ENCODE results near the gene CEACAM5. TPM values are rescaled to one million over a fixed set of nuclear protein-coding genes. Genes with fewer than 3 reads are reported as not detected.

CEACAM5 gene
- total and polyA plus RNA-seq, 4 donors, result 0.02 TPM; not detected in 3

GRCh38 chr19:41698746-41699230 lies 9.6 kb upstream of the CEACAM5 start:
- no peaks in the 10 kb centered on the region for H3K36me3 ChIP-seq (ENCODE audit: control insufficient read depth in 4 of 4, insufficient read depth in 3 of 4, low read depth in 1 of 4, low read length in 3 of 4)
- no peak overlapping the region for H3K4me3 ChIP-seq (ENCODE audit: low read depth in 1 of 3, low read length in 3 of 3)
- peaks cover 0 to 5% (median under 1%) of the 10 kb centered on the region in 4 donors for H3K27me3 ChIP-seq (ENCODE audit: control insufficient read depth in 4 of 4, insufficient read depth in 4 of 4, low read length in 3 of 4)
- no peak overlapping the region for H3K9ac ChIP-seq (ENCODE audit: low read depth in 1 of 2, low read length in 2 of 2)
- no peaks in the 10 kb centered on the region for H3K9me3 ChIP-seq (ENCODE audit: control insufficient read depth in 4 of 4, low read length in 3 of 4)
- TF ChIP-seq RAD21 (IDR thresholded peaks at IDR 0.05) (no peak), NR2F2 (IDR thresholded peaks at IDR 0.05) (no peak), FOXA1 (IDR thresholded peaks at IDR 0.05) (no peak), EGR1 (IDR thresholded peaks at IDR 0.05; ENCODE audit: low read depth in 2 of 2) (no peak), YY1 (IDR thresholded peaks at IDR 0.05) (no peak), SP1 (IDR thresholded peaks at IDR 0.05) (no peak), HNF4A (conservative IDR thresholded peaks at IDR 0.05) (no peak), HNF4G (IDR thresholded peaks at IDR 0.05) (no peak), TAF1 (conservative IDR thresholded peaks at IDR 0.05) (no peak), FOXA2 (IDR thresholded peaks at IDR 0.05) (no peak), RXRA (IDR thresholded peaks at IDR 0.05) (no peak), JUND (IDR thresholded peaks at IDR 0.05) (no peak), MAX (IDR thresholded peaks at IDR 0.05) (no peak), GABPA (IDR thresholded peaks at IDR 0.05 in 1 of 2, conservative IDR thresholded peaks at IDR 0.05 in 1 of 2) (no peak)
- TF ChIP-seq, protein P1, sequence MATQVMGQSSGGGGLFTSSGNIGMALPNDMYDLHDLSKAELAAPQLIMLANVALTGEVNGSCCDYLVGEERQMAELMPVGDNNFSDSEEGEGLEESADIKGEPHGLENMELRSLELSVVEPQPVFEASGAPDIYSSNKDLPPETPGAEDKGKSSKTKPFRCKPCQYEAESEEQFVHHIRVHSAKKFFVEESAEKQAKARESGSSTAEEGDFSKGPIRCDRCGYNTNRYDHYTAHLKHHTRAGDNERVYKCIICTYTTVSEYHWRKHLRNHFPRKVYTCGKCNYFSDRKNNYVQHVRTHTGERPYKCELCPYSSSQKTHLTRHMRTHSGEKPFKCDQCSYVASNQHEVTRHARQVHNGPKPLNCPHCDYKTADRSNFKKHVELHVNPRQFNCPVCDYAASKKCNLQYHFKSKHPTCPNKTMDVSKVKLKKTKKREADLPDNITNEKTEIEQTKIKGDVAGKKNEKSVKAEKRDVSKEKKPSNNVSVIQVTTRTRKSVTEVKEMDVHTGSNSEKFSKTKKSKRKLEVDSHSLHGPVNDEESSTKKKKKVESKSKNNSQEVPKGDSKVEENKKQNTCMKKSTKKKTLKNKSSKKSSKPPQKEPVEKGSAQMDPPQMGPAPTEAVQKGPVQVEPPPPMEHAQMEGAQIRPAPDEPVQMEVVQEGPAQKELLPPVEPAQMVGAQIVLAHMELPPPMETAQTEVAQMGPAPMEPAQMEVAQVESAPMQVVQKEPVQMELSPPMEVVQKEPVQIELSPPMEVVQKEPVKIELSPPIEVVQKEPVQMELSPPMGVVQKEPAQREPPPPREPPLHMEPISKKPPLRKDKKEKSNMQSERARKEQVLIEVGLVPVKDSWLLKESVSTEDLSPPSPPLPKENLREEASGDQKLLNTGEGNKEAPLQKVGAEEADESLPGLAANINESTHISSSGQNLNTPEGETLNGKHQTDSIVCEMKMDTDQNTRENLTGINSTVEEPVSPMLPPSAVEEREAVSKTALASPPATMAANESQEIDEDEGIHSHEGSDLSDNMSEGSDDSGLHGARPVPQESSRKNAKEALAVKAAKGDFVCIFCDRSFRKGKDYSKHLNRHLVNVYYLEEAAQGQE (IDR thresholded peaks at IDR 0.05), result no peak
- TF ChIP-seq, protein P2, sequence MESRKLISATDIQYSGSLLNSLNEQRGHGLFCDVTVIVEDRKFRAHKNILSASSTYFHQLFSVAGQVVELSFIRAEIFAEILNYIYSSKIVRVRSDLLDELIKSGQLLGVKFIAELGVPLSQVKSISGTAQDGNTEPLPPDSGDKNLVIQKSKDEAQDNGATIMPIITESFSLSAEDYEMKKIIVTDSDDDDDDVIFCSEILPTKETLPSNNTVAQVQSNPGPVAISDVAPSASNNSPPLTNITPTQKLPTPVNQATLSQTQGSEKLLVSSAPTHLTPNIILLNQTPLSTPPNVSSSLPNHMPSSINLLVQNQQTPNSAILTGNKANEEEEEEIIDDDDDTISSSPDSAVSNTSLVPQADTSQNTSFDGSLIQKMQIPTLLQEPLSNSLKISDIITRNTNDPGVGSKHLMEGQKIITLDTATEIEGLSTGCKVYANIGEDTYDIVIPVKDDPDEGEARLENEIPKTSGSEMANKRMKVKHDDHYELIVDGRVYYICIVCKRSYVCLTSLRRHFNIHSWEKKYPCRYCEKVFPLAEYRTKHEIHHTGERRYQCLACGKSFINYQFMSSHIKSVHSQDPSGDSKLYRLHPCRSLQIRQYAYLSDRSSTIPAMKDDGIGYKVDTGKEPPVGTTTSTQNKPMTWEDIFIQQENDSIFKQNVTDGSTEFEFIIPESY (IDR thresholded peaks at IDR 0.05), result no peak
- TF ChIP-seq, protein P3, sequence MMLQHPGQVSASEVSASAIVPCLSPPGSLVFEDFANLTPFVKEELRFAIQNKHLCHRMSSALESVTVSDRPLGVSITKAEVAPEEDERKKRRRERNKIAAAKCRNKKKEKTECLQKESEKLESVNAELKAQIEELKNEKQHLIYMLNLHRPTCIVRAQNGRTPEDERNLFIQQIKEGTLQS (IDR thresholded peaks at IDR 0.05), result no peak
- TF ChIP-seq, protein P4, sequence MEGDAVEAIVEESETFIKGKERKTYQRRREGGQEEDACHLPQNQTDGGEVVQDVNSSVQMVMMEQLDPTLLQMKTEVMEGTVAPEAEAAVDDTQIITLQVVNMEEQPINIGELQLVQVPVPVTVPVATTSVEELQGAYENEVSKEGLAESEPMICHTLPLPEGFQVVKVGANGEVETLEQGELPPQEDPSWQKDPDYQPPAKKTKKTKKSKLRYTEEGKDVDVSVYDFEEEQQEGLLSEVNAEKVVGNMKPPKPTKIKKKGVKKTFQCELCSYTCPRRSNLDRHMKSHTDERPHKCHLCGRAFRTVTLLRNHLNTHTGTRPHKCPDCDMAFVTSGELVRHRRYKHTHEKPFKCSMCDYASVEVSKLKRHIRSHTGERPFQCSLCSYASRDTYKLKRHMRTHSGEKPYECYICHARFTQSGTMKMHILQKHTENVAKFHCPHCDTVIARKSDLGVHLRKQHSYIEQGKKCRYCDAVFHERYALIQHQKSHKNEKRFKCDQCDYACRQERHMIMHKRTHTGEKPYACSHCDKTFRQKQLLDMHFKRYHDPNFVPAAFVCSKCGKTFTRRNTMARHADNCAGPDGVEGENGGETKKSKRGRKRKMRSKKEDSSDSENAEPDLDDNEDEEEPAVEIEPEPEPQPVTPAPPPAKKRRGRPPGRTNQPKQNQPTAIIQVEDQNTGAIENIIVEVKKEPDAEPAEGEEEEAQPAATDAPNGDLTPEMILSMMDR (IDR thresholded peaks at IDR 0.05; ENCODE audit: low read depth, low read length, missing input control), result no peak
- peaks cover 0 to 3% (median 0%) of the 10 kb centered on the region in 4 donors for H3K4me1 ChIP-seq (ENCODE audit: control insufficient read depth in 4 of 4, insufficient read depth in 4 of 4, low read length in 3 of 4)
- H3K27ac ChIP-seq (ENCODE audit: low read depth in 1 of 2, low read length in 2 of 2), result no peak overlapping the region
- WGBS, result 61% methylated on average over 1 of the region's 1 CpG
- no peak for DNase-seq (ENCODE audit: low spot score)
